HCT116 (cell line): ENCODE results near the gene MRPL20.

Experiments used
- EZH2 ChIP-seq: fragments of 200-600 bp; sonication (generic); IDR thresholded peaks from 2 replicates; pipeline ENCODE4 v1.6.1; 2017; ENCODE audit warnings: antibody characterized with exemption, mixed run types
- POLR2AphosphoS5 ChIP-seq: IDR thresholded peaks from 2 replicates; pipeline ENCODE4 v1.6.1; 2011; ENCODE audit warnings: mild to moderate bottlenecking, low read depth, low read length, moderate library complexity
- TF ChIP-seq, protein P1 (sequence below), 3 experiments: fragments of 200-600 bp in 1 of 3; sonication (generic) in 1 of 3; IDR thresholded peaks in 2 of 3; conservative IDR thresholded peaks in 1 of 3; 2 replicates each; pipeline ENCODE4 v1.5.1; 2012 to 2017; ENCODE audit warnings: low read depth in 2 of 3, low read length in 2 of 3, antibody characterized with exemption in 1 of 3, borderline replicate concordance in 1 of 3, control low read depth in 1 of 3, mild to moderate bottlenecking in 1 of 3, mixed read lengths in 1 of 3, mixed run types in 1 of 3, moderate library complexity in 1 of 3; ENCODE audit not compliant: insufficient read depth in 1 of 3

GRCh38 chr1:1402072-1402900 is 4.8 kb downstream of the MRPL20 start:
- TF ChIP-seq, protein P1, sequence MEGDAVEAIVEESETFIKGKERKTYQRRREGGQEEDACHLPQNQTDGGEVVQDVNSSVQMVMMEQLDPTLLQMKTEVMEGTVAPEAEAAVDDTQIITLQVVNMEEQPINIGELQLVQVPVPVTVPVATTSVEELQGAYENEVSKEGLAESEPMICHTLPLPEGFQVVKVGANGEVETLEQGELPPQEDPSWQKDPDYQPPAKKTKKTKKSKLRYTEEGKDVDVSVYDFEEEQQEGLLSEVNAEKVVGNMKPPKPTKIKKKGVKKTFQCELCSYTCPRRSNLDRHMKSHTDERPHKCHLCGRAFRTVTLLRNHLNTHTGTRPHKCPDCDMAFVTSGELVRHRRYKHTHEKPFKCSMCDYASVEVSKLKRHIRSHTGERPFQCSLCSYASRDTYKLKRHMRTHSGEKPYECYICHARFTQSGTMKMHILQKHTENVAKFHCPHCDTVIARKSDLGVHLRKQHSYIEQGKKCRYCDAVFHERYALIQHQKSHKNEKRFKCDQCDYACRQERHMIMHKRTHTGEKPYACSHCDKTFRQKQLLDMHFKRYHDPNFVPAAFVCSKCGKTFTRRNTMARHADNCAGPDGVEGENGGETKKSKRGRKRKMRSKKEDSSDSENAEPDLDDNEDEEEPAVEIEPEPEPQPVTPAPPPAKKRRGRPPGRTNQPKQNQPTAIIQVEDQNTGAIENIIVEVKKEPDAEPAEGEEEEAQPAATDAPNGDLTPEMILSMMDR (IDR thresholded peaks at IDR 0.05 in 2 of 3, conservative IDR thresholded peaks at IDR 0.05 in 1 of 3; ENCODE audit: borderline replicate concordance in 1 of 3, insufficient read depth in 1 of 3, low read depth in 2 of 3, low read length in 2 of 3), result peak in 2 of 3 experiments; percentile 87; a peak in 4 of 6 replicates
- TF ChIP-seq EZH2, result no peak
- no peak; the same call in 1 of the 2 replicates for TF ChIP-seq POLR2AphosphoS5
